ENCODE results near the gene FTCD.
"Not testable (repeated sequence)": the region's sequence is repeated elsewhere in the genome, so short reads cannot be mapped to it uniquely, and the experiment has no call there.

Gene FTCD

GRCh38 chr21:46111857-46112724 lies 43.3 kb downstream of the FTCD start:
- Histone ChIP-seq H3K4me1 (ENCODE audit: control insufficient read depth, low read depth, low read length) (no peaks in the 10 kb centered on the region), H3K9ac (ENCODE audit: low read length) (no peak overlapping the region), H3K9me3 (ENCODE audit: control insufficient read depth, low read depth, low read length) (no peaks in the 10 kb centered on the region), H3K27ac (ENCODE audit: low read length) (no peak overlapping the region), H3K27me3 (ENCODE audit: control insufficient read depth, insufficient read depth, low read length) (no peaks in the 10 kb centered on the region), H3K4me3 (ENCODE audit: low read length) (no peak overlapping the region), H3K36me3 (ENCODE audit: control insufficient read depth, low read depth, low read length) (no peaks in the 10 kb centered on the region)

GRCh38 chr21:46111193-46111571 lies 44.2 kb downstream of the FTCD start:
- no peaks in the 10 kb centered on the region for H3K9me3 ChIP-seq (ENCODE audit: control insufficient read depth, low read depth, low read length)
- no peaks in the 10 kb centered on the region for H3K27me3 ChIP-seq (ENCODE audit: control insufficient read depth, insufficient read depth, low read length)
- no peaks in the 10 kb centered on the region for H3K4me1 ChIP-seq (ENCODE audit: control insufficient read depth, low read depth, low read length)
- H3K36me3 ChIP-seq (ENCODE audit: control insufficient read depth, low read depth, low read length) = no peaks in the 10 kb centered on the region
- no peak overlapping the region for H3K27ac ChIP-seq (ENCODE audit: low read length)
- no peak overlapping the region for H3K9ac ChIP-seq (ENCODE audit: low read length)
- no peak overlapping the region for H3K4me3 ChIP-seq (ENCODE audit: low read length)

- no peak overlapping the region for H3K4me3 ChIP-seq (ENCODE audit: low read length)
- no peaks in the 10 kb centered on the region for H3K36me3 ChIP-seq (ENCODE audit: control insufficient read depth, low read depth, low read length)
- H3K4me1 ChIP-seq (ENCODE audit: control insufficient read depth, low read depth, low read length) = no peaks in the 10 kb centered on the region
- H3K27me3 ChIP-seq (ENCODE audit: control insufficient read depth, insufficient read depth, low read length) = no peaks in the 10 kb centered on the region
- no peak overlapping the region for H3K9ac ChIP-seq (ENCODE audit: low read length)
- no peaks in the 10 kb centered on the region for H3K9me3 ChIP-seq (ENCODE audit: control insufficient read depth, low read depth, low read length)
- H3K27ac ChIP-seq (ENCODE audit: low read length) = no peak overlapping the region
Measured at GRCh38 chr21:46110499-46111192, 44.7 kb downstream of the FTCD start.

GRCh38 chr21:46109313-46110221 lies 45.8 kb downstream of the FTCD start:
- Histone ChIP-seq H3K4me1 (ENCODE audit: control insufficient read depth, low read depth, low read length) (no peaks in the 10 kb centered on the region), H3K27me3 (ENCODE audit: control insufficient read depth, insufficient read depth, low read length) (no peaks in the 10 kb centered on the region), H3K36me3 (ENCODE audit: control insufficient read depth, low read depth, low read length) (no peaks in the 10 kb centered on the region)

GRCh38 chr21:46108827-46109312 lies 46.5 kb downstream of the FTCD start:
- H3K4me1 ChIP-seq (ENCODE audit: control insufficient read depth, low read depth, low read length) = no peaks in the 10 kb centered on the region
- no peak overlapping the region for H3K9ac ChIP-seq (ENCODE audit: low read length)
- H3K27ac ChIP-seq (ENCODE audit: low read length) = no peak overlapping the region
- no peak overlapping the region for H3K4me3 ChIP-seq (ENCODE audit: low read length)
- no peaks in the 10 kb centered on the region for H3K27me3 ChIP-seq (ENCODE audit: control insufficient read depth, insufficient read depth, low read length)
- H3K36me3 ChIP-seq (ENCODE audit: control insufficient read depth, low read depth, low read length) = no peaks in the 10 kb centered on the region
- H3K9me3 ChIP-seq (ENCODE audit: control insufficient read depth, low read depth, low read length) = no peaks in the 10 kb centered on the region

More at GRCh38 chr21:46109313-46110221, 45.8 kb downstream of the FTCD start:
- Histone ChIP-seq H3K4me3 (ENCODE audit: low read length) (no peak overlapping the region), H3K27ac (ENCODE audit: low read length) (no peak overlapping the region), H3K9me3 (ENCODE audit: control insufficient read depth, low read depth, low read length) (no peaks in the 10 kb centered on the region), H3K9ac (ENCODE audit: low read length) (no peak overlapping the region)

GRCh38 chr21:46107376-46107775 lies 48.0 kb downstream of the FTCD start:
- H3K27ac ChIP-seq (ENCODE audit: low read length); H3K9me3 ChIP-seq (ENCODE audit: control insufficient read depth, low read depth, low read length); H3K9ac ChIP-seq (ENCODE audit: low read length); H3K27me3 ChIP-seq (ENCODE audit: control insufficient read depth, insufficient read depth, low read length); H3K36me3 ChIP-seq (ENCODE audit: control insufficient read depth, low read depth, low read length); H3K4me1 ChIP-seq (ENCODE audit: control insufficient read depth, low read depth, low read length); H3K4me3 ChIP-seq (ENCODE audit: low read length): not testable (repeated sequence)

GRCh38 chr21:46104104-46104503 lies 51.3 kb downstream of the FTCD start:
- Histone ChIP-seq H3K9ac (ENCODE audit: low read length) (no peak overlapping the region), H3K27ac (ENCODE audit: low read length) (no peak overlapping the region), H3K27me3 (ENCODE audit: control insufficient read depth, insufficient read depth, low read length) (peaks cover 18% of the 10 kb centered on the region), H3K4me1 (ENCODE audit: control insufficient read depth, low read depth, low read length) (no peaks in the 10 kb centered on the region), H3K4me3 (ENCODE audit: low read length) (no peak overlapping the region), H3K9me3 (ENCODE audit: control insufficient read depth, low read depth, low read length) (peaks cover 3% of the 10 kb centered on the region), H3K36me3 (ENCODE audit: control insufficient read depth, low read depth, low read length) (no peaks in the 10 kb centered on the region)

GRCh38 chr21:46100906-46101305 lies 54.5 kb downstream of the FTCD start:
- H3K4me3 ChIP-seq (ENCODE audit: low read length) = no peak overlapping the region
- H3K9ac ChIP-seq (ENCODE audit: low read length) = no peak overlapping the region
- H3K27me3 ChIP-seq (ENCODE audit: control insufficient read depth, insufficient read depth, low read length) = peaks cover 30% of the 10 kb centered on the region
- no peaks in the 10 kb centered on the region for H3K36me3 ChIP-seq (ENCODE audit: control insufficient read depth, low read depth, low read length)
- no peaks in the 10 kb centered on the region for H3K4me1 ChIP-seq (ENCODE audit: control insufficient read depth, low read depth, low read length)
- no peak overlapping the region for H3K27ac ChIP-seq (ENCODE audit: low read length)
- peaks cover 3% of the 10 kb centered on the region for H3K9me3 ChIP-seq (ENCODE audit: control insufficient read depth, low read depth, low read length)

GRCh38 chr21:46100426-46100825 lies 55.0 kb downstream of the FTCD start:
- Histone ChIP-seq H3K9me3 (ENCODE audit: control insufficient read depth, low read depth, low read length) (peaks cover 3% of the 10 kb centered on the region), H3K27ac (ENCODE audit: low read length) (no peak overlapping the region), H3K9ac (ENCODE audit: low read length) (no peak overlapping the region), H3K4me1 (ENCODE audit: control insufficient read depth, low read depth, low read length) (no peaks in the 10 kb centered on the region), H3K27me3 (ENCODE audit: control insufficient read depth, insufficient read depth, low read length) (peaks cover 30% of the 10 kb centered on the region), H3K36me3 (ENCODE audit: control insufficient read depth, low read depth, low read length) (no peaks in the 10 kb centered on the region), H3K4me3 (ENCODE audit: low read length) (no peak overlapping the region)

GRCh38 chr21:46100020-46100419 lies 55.4 kb downstream of the FTCD start:
- H3K4me1 ChIP-seq (ENCODE audit: control insufficient read depth, low read depth, low read length) = no peaks in the 10 kb centered on the region
- no peak overlapping the region for H3K4me3 ChIP-seq (ENCODE audit: low read length)
- H3K9ac ChIP-seq (ENCODE audit: low read length) = no peak overlapping the region
- no peak overlapping the region for H3K27ac ChIP-seq (ENCODE audit: low read length)
- H3K27me3 ChIP-seq (ENCODE audit: control insufficient read depth, insufficient read depth, low read length) = peaks cover 30% of the 10 kb centered on the region
- H3K9me3 ChIP-seq (ENCODE audit: control insufficient read depth, low read depth, low read length) = peaks cover 3% of the 10 kb centered on the region
- no peaks in the 10 kb centered on the region for H3K36me3 ChIP-seq (ENCODE audit: control insufficient read depth, low read depth, low read length)

GRCh38 chr21:46099476-46099875 lies 55.9 kb downstream of the FTCD start:
- Histone ChIP-seq H3K27ac (ENCODE audit: low read length) (no peak overlapping the region), H3K9me3 (ENCODE audit: control insufficient read depth, low read depth, low read length) (peaks cover 3% of the 10 kb centered on the region), H3K36me3 (ENCODE audit: control insufficient read depth, low read depth, low read length) (no peaks in the 10 kb centered on the region), H3K4me3 (ENCODE audit: low read length) (no peak overlapping the region), H3K4me1 (ENCODE audit: control insufficient read depth, low read depth, low read length) (no peaks in the 10 kb centered on the region), H3K9ac (ENCODE audit: low read length) (no peak overlapping the region), H3K27me3 (ENCODE audit: control insufficient read depth, insufficient read depth, low read length) (peaks cover 30% of the 10 kb centered on the region)

Data from iPS-18a (cell line).